ENCODE measurements around the gene FER. TPM values are rescaled to one million over a fixed set of nuclear protein-coding genes. Genes with fewer than 3 reads are reported as not detected.
"Not testable (repeated sequence)": the region's sequence is repeated elsewhere in the genome, so short reads cannot be mapped to it uniquely, and the experiment has no call there.

FER gene
- total and polyA plus RNA-seq, 2 experiments from 2014 or later: 10.6 to 29.4 TPM

DNA sequence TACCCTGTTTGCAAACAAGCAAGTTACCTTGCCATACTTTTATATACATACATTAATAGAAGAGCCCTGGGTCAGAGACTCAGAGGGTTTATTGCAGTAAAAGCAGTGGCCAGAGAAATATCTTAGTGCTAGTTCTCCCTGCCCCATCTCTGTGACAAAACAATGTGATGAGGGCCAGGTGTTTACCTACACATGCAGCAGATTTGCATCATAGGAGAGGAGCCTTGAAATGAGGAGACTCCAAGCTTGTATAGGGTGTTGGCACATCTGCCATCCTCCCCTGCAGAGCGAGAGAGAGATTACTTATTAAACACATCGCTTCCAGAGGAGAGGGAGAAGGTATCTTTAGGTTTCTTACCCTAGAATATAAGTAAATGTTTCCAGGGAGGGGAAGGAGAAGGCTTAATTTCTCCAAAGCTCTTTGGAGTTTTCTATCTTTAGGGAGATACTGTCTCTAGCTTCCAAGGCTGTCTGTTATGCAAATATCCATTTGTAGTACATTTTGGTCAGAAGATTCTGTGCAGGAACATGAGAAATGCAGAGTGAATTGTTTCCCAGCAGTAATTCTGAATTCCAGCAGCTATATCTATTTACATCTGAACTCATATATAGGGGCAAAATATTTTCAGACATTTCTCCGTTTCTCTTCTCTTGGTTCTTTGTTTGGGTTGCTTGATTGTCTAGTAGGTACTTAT lies 15.7 kb downstream of the FER start:
- no peak for DNase-seq (ENCODE audit: low spot score)
- no peaks in the 10 kb centered on the region for H3K27me3 ChIP-seq
- no peaks in the 10 kb centered on the region for H3K9me2 ChIP-seq (replicated peaks; ENCODE audit: insufficient read depth)
- H2AFZ ChIP-seq: no peak overlapping the region
- H3K4me3 ChIP-seq: no peak overlapping the region
- peaks cover 70% of the 10 kb centered on the region for H3K79me2 ChIP-seq
- no peaks in the 10 kb centered on the region for H3K36me3 ChIP-seq (replicated peaks; ENCODE audit: insufficient read depth, low read depth)
- H4K20me1 ChIP-seq (ENCODE audit: insufficient read depth, poor library complexity, severe bottlenecking): no peaks in the 10 kb centered on the region
- no peaks in the 10 kb centered on the region for H3K4me1 ChIP-seq (ENCODE audit: insufficient read depth)
- TF ChIP-seq, protein P1, sequence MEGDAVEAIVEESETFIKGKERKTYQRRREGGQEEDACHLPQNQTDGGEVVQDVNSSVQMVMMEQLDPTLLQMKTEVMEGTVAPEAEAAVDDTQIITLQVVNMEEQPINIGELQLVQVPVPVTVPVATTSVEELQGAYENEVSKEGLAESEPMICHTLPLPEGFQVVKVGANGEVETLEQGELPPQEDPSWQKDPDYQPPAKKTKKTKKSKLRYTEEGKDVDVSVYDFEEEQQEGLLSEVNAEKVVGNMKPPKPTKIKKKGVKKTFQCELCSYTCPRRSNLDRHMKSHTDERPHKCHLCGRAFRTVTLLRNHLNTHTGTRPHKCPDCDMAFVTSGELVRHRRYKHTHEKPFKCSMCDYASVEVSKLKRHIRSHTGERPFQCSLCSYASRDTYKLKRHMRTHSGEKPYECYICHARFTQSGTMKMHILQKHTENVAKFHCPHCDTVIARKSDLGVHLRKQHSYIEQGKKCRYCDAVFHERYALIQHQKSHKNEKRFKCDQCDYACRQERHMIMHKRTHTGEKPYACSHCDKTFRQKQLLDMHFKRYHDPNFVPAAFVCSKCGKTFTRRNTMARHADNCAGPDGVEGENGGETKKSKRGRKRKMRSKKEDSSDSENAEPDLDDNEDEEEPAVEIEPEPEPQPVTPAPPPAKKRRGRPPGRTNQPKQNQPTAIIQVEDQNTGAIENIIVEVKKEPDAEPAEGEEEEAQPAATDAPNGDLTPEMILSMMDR (IDR thresholded peaks at IDR 0.05; ENCODE audit: poor library complexity): no peak
- no peak for TF ChIP-seq EZH2phosphoT487 (IDR thresholded peaks at IDR 0.05; ENCODE audit: low read depth, severe bottlenecking, unreplicated experiment)
- no peak for TF ChIP-seq EZH2 (IDR thresholded peaks at IDR 0.05; ENCODE audit: borderline replicate concordance)
- H3K9me3 ChIP-seq (ENCODE audit: low read depth): no peaks in the 10 kb centered on the region
- 80% methylated on average over 3 of the region's 3 CpGs for WGBS (ENCODE audit: low lambda C conversion rate, missing lambda C conversion rate)
- peak overlapping the region; percentile 36 for H3K4me2 ChIP-seq
- H3K27ac ChIP-seq: no peak overlapping the region

DNA sequence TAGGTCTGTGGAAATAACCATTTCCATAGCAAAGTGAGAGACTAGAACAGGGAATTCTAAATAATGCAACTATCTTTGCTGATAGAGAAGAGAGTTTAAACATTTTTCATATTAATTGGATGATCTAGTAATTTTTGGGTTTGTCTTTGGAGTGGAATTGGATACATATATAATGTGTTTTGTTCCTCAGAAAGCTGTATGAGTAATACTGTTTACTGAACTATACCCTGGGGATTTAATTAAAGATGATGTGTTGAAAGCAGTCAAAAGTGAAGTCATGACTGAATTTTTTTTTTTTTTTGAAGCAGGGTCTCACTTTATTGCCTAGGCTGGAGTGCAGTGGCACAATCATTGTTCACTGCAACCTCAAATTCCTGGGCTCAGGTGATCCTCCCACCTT lies 17.9 kb downstream of the FER start:
- Histone ChIP-seq H3K9me3 (ENCODE audit: low read depth) (no peaks in the 10 kb centered on the region), H3K4me1 (ENCODE audit: insufficient read depth) (no peaks in the 10 kb centered on the region), H3K79me2 (peaks cover 64% of the 10 kb centered on the region), H3K9me2 (replicated peaks; ENCODE audit: insufficient read depth) (no peaks in the 10 kb centered on the region), H3K4me3 (no peak overlapping the region), H3K36me3 (replicated peaks; ENCODE audit: insufficient read depth, low read depth) (no peaks in the 10 kb centered on the region), H4K20me1 (ENCODE audit: insufficient read depth, poor library complexity, severe bottlenecking) (no peaks in the 10 kb centered on the region), H2AFZ (no peak overlapping the region), H3K27ac (no peak overlapping the region), H3K4me2 (no peak overlapping the region), H3K27me3 (no peaks in the 10 kb centered on the region)
- no peak for DNase-seq (ENCODE audit: low spot score)
- TF ChIP-seq EZH2 (IDR thresholded peaks at IDR 0.05; ENCODE audit: borderline replicate concordance): no peak
- TF ChIP-seq, protein P1 (IDR thresholded peaks at IDR 0.05; ENCODE audit: poor library complexity): no peak
- TF ChIP-seq EZH2phosphoT487 (IDR thresholded peaks at IDR 0.05; ENCODE audit: low read depth, severe bottlenecking, unreplicated experiment): no peak

- H2AFZ ChIP-seq; H3K9me3 ChIP-seq (ENCODE audit: low read depth); H4K20me1 ChIP-seq (ENCODE audit: insufficient read depth, poor library complexity, severe bottlenecking); H3K4me3 ChIP-seq; H3K4me1 ChIP-seq (ENCODE audit: insufficient read depth); H3K27me3 ChIP-seq; H3K9me2 ChIP-seq (replicated peaks; ENCODE audit: insufficient read depth); H3K36me3 ChIP-seq (replicated peaks; ENCODE audit: insufficient read depth, low read depth); H3K27ac ChIP-seq; H3K4me2 ChIP-seq; DNase-seq (ENCODE audit: low spot score): not testable (repeated sequence)
- H3K79me2 ChIP-seq: peaks cover 56% of the 10 kb centered on the region
- WGBS (ENCODE audit: low lambda C conversion rate, missing lambda C conversion rate): 97% methylated on average over 5 of the region's 5 CpGs
Measured at GRCh38 chr5:108766916-108767315, 19.2 kb downstream of the FER start.

DNA sequence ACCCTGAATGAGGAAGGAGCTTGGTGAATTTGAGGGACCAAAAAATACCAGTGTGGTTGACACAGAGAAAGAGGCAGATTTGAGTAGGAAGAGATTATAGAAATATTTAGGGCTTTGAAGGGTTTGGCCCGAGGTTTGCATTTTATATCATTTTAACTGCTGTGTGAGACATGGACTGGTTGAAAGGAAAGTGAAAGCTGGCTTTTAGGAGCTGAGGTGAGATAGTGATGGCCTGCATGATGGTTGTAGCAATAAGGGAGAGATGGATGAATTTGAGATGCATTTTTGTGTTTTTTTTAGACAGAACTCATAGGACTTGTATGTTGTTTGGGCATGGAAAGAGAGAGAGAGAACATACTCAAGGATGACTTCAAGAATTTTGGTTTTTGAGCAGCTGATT lies 21.7 kb downstream of the FER start:
- Histone ChIP-seq H3K79me2 (peaks cover 59% of the 10 kb centered on the region), H3K9me2 (replicated peaks; ENCODE audit: insufficient read depth) (no peaks in the 10 kb centered on the region), H3K36me3 (replicated peaks; ENCODE audit: insufficient read depth, low read depth) (peaks cover 6% of the 10 kb centered on the region), H3K4me2 (no peak overlapping the region), H2AFZ (no peak overlapping the region), H3K27ac (no peak overlapping the region), H4K20me1 (ENCODE audit: insufficient read depth, poor library complexity, severe bottlenecking) (no peaks in the 10 kb centered on the region), H3K4me3 (no peak overlapping the region), H3K4me1 (ENCODE audit: insufficient read depth) (no peaks in the 10 kb centered on the region), H3K9me3 (ENCODE audit: low read depth) (no peaks in the 10 kb centered on the region), H3K27me3 (no peaks in the 10 kb centered on the region)
- DNase-seq (ENCODE audit: low spot score): no peak
- WGBS (ENCODE audit: low lambda C conversion rate, missing lambda C conversion rate): 75% methylated on average over 1 of the region's 1 CpG
- TF ChIP-seq, protein P1 (IDR thresholded peaks at IDR 0.05; ENCODE audit: poor library complexity): no peak
- TF ChIP-seq EZH2 (IDR thresholded peaks at IDR 0.05; ENCODE audit: borderline replicate concordance): no peak
- no peak for TF ChIP-seq EZH2phosphoT487 (IDR thresholded peaks at IDR 0.05; ENCODE audit: low read depth, severe bottlenecking, unreplicated experiment)
